ENCODE measurements around the gene LCE3A. TPM values are rescaled to one million over a fixed set of nuclear protein-coding genes. Genes with fewer than 3 reads are reported as not detected.

Gene LCE3A
- total and polyA plus RNA-seq, 2 of the 4 experiments (the other 2 are of a cell fraction): not detected

DNA sequence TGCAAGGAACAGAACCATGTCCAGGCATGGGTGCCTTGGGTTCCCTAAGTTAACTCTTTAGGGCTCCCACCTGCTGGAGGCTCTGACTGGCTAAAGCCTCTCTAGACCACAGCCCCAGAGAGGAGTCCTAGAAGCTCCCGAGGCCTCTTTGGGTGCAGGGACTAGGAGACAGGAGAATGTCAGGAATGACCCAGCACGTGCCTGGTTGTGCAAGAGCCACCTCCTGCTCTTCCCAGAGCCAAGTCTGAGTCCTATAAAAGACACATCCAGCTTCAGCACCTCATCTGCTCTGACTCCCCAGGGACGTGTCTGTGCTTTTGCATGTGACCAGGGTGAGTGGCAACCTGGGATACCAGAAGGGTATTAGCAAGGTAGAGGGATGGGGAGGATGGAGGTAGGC is 40.2 kb upstream of the LCE3A start, which contains the start of gene LCE2D:
TSS of gene LCE2D (plus strand) at position 283 of the 400 bp plus-strand sequence. CDS start 726 bp downstream, outside the sequence.
- BruUV-seq (replicated peaks): no TSS peak
- Histone ChIP-seq H2BK120ac (ENCODE audit: low read depth, low read length) (no peak within 1 kb of the TSS), H3K36me3 (ENCODE audit: control insufficient read depth, insufficient read depth, low read length) (no peaks in the 10 kb centered on the region), H3K4ac (ENCODE audit: low read depth, low read length) (no peak within 1 kb of the TSS), H3K27ac (ENCODE audit: insufficient read depth, low read length) (no peak within 1 kb of the TSS), H4K20me1 (ENCODE audit: insufficient read depth, low read length) (no peaks in the 10 kb centered on the region), H3K4me1 (ENCODE audit: control insufficient read depth, insufficient read depth, low read length) (no peaks in the 10 kb centered on the region), H3K14ac (replicated peaks; ENCODE audit: low read depth, low read length) (no peak within 1 kb of the TSS), H2AFZ (replicated peaks; ENCODE audit: low read length, poor library complexity) (no peak within 1 kb of the TSS), H3K27me3 (ENCODE audit: control insufficient read depth, insufficient read depth, low read length) (no peaks in the 10 kb centered on the region; the same call in 1 of the 2 replicates), H2BK5ac (ENCODE audit: low read depth, low read length, poor library complexity, severe bottlenecking) (no peak within 1 kb of the TSS), H3K56ac (ENCODE audit: extremely low read depth, insufficient read depth, low read length) (no peak within 1 kb of the TSS), H2BK15ac (ENCODE audit: low read depth, low read length) (no peak within 1 kb of the TSS), H2AK9ac (replicated peaks; ENCODE audit: low read depth, low read length, poor library complexity) (no peak within 1 kb of the TSS), H3K9ac (ENCODE audit: low read depth, low read length) (no peak within 1 kb of the TSS), H3K79me1 (ENCODE audit: low read depth in 1 of 2, low read length in 2 of 2) (no peaks in the 10 kb centered on the region), H3K4me3 (ENCODE audit: insufficient read depth, low read depth, low read length) (no peak within 1 kb of the TSS), H3K4me2 (ENCODE audit: low read depth, low read length) (no peak within 1 kb of the TSS), H3K9me3 (ENCODE audit: control insufficient read depth, insufficient read depth, low read length) (no peaks in the 10 kb centered on the region), H4K5ac (ENCODE audit: low read depth, low read length) (no peak within 1 kb of the TSS), H4K8ac (ENCODE audit: low read depth in 2 of 2, low read length in 2 of 2) (no peak within 1 kb of the TSS), H2BK20ac (ENCODE audit: low read depth, low read length) (no peak within 1 kb of the TSS), H2AK5ac (ENCODE audit: low read depth, low read length) (no peak within 1 kb of the TSS), H4K91ac (ENCODE audit: insufficient read depth, low read depth, low read length) (no peak within 1 kb of the TSS), H3K18ac (ENCODE audit: low read depth, low read length) (no peak within 1 kb of the TSS), H3K23ac (ENCODE audit: low read depth, low read length) (no peak within 1 kb of the TSS), H3K9me1 (ENCODE audit: insufficient read depth, low read length) (no peaks in the 10 kb centered on the region)
- CTCF ChIA-PET: interaction anchor here (1.3 kb wide), 1 partner anchor 9 kb away, joined by 4 read pairs; no protein-coding TSS in a partner anchor
- dilution Hi-C loops (cut with HindIII; ENCODE audit: low sequenced_read_pairs, unreplicated experiment): no loop called here
- 29% methylated on average over 1 of the region's 3 CpGs; no CpG with 5 or more reads in 1 of the 2 experiments for WGBS, 2 experiments (ENCODE audit: extremely low coverage in 2 of 2, insufficient read length in 1 of 2)
- POLR2A ChIA-PET (ENCODE audit: unreplicated experiment): no interaction called here
- no peak for ATAC-seq (ENCODE audit: low read depth)
- no peak for TF ChIP-seq RCOR1 (IDR thresholded peaks at IDR 0.05; ENCODE audit: insufficient replicate concordance, low read length)
- TF ChIP-seq BHLHE40 (IDR thresholded peaks at IDR 0.05; ENCODE audit: low read depth, low read length): 0 out of 2 replicates have a peak, but pooled peaks have one; percentile 10
- intact Hi-C loops (cut with micrococcal nuclease): no loop called here
- DNase-seq: no peak
- in situ Hi-C loops (cut with MboI; ENCODE audit: low sequenced_read_pairs): loop anchor here (25.0 kb wide), 1 partner anchor 549 kb away; the partner anchor contains the start of genes LELP1 and PRR9
